Kidney (tissue), 14 donors: ENCODE results near the gene EIF4ENIF1. TPM values are rescaled to one million over a fixed set of nuclear protein-coding genes. Genes with fewer than 3 reads are reported as not detected.

Experiments
- DNase-seq, 5 donors: peaks; one replicate each; pipeline ENCODE4 v3.0.0-alpha.2; 2013 to 2020
- FAIRE-seq: peaks from 2 replicates; lab custom pipeline; 2012; peaks lifted over from hg19 to GRCh38; lab: Jason Lieb, UNC
- H3K27ac ChIP-seq, 2 donors: one replicate each; pipeline ENCODE4 v1.7.0; 2013; ENCODE audit warnings: low read depth in 2 of 2, low read length in 2 of 2, inconsistent platforms in 1 of 2
- H3K27me3 ChIP-seq: one replicate; pipeline ENCODE4 v1.7.1; 2013; ENCODE audit warnings: low read length, inconsistent platforms; ENCODE audit not compliant: control insufficient read depth, insufficient read depth
- H3K36me3 ChIP-seq, 3 donors: one replicate each; pipeline versions ENCODE4 v1.7.0 to v1.7.1; 2013; ENCODE audit warnings: low read length in 3 of 3, control low read depth in 1 of 3, inconsistent platforms in 1 of 3; ENCODE audit not compliant: insufficient read depth in 3 of 3, control insufficient read depth in 2 of 3
- H3K4me1 ChIP-seq, 3 donors: one replicate each; pipeline versions ENCODE4 v1.7.0 to v1.7.1; 2013; ENCODE audit warnings: low read length in 3 of 3, inconsistent platforms in 1 of 3, low read depth in 1 of 3; ENCODE audit not compliant: control insufficient read depth in 2 of 3, insufficient read depth in 2 of 3
- H3K4me3 ChIP-seq, 3 donors: one replicate each; pipeline versions ENCODE4 v1.7.0 to v1.8.1; 2013; ENCODE audit warnings: low read length in 3 of 3, control low read depth in 1 of 3, inconsistent platforms in 1 of 3
- H3K9ac ChIP-seq, 3 donors: one replicate each; pipeline versions ENCODE4 v1.7.0 to v1.7.1; 2013; ENCODE audit warnings: low read length in 3 of 3, control low read depth in 1 of 3, inconsistent platforms in 1 of 3
- H3K9me3 ChIP-seq, 3 donors: one replicate each; pipeline versions ENCODE4 v1.7.0 to v1.7.1; 2013; ENCODE audit warnings: low read length in 3 of 3, control low read depth in 1 of 3, inconsistent platforms in 1 of 3; ENCODE audit not compliant: control insufficient read depth in 2 of 3, insufficient read depth in 1 of 3
- intact Hi-C: fragments of 100-400 bp; cut with DNase I; formaldehyde crosslinking; loops from one replicate; pipeline ENCODE4 v1.11.1; 2022
- polyA plus RNA-seq: library from polyadenylated mRNA; stranded (reverse); fragments of 350-450 nt; fragmentation: Illumina TruSeq; extraction: RNeasy Lipid Tissue Mini Kit (QIAGEN cat#74804); gene quantifications from one replicate; pipeline ENCODE4 v1.2.3, GENCODE V29; 2014; ENCODE audit warnings: low read depth, low replicate concordance; ENCODE audit not compliant: insufficient read depth
- total RNA-seq: library from RNA; stranded (reverse); fragmentation: NEBNext Ultra II Directional; extraction: Animal tissue kit (Norgen Biotek cat#: 25700); gene quantifications from one replicate; pipeline ENCODE4 v1.2.1, GENCODE V29; 2021
- TF ChIP-seq, protein P1 (sequence below): IDR thresholded peaks from 3 replicates; pipeline ENCODE4 v1.5.1; 2012; ENCODE audit warnings: mild to moderate bottlenecking, moderate library complexity, borderline replicate concordance; ENCODE audit not compliant: insufficient read depth; ENCODE audit errors: extremely low read depth
- donor health status: control.
- donor health status: control.
- donor health status: control.
- donor health status: control.
- donor health status: control.
- donor health status: DM: yes; HTN: yes; CAD: no.
- donor health status: Normal renal cell carcinoma (clear cell type).

EIF4ENIF1 gene
- total and polyA plus RNA-seq, 2 donors from 2014 or later = 13.8 to 39.1 TPM

DNA sequence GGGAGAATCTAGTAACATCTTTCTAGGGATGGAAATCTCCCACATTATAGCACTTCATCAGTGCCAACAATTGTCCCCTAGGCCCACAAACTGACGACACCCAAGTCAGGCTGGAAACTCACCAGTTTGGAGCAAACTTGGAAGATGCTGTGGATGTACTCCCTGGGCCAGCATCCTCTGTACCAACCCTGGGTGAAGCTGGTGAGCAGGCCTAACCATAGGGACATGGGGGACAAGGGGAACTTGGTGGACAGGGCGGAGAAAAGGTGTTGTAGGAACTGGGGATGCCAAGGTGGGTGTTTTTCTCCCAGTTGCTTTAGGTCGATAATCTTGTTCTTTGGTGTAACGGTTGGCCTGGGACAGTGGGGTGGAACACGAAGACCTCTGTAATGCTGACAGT is 48.0 kb downstream of the EIF4ENIF1 start:
- H3K27me3 ChIP-seq = no peaks in the 10 kb centered on the region
- H3K4me3 ChIP-seq = no peak overlapping the region
- TF ChIP-seq, protein P1, sequence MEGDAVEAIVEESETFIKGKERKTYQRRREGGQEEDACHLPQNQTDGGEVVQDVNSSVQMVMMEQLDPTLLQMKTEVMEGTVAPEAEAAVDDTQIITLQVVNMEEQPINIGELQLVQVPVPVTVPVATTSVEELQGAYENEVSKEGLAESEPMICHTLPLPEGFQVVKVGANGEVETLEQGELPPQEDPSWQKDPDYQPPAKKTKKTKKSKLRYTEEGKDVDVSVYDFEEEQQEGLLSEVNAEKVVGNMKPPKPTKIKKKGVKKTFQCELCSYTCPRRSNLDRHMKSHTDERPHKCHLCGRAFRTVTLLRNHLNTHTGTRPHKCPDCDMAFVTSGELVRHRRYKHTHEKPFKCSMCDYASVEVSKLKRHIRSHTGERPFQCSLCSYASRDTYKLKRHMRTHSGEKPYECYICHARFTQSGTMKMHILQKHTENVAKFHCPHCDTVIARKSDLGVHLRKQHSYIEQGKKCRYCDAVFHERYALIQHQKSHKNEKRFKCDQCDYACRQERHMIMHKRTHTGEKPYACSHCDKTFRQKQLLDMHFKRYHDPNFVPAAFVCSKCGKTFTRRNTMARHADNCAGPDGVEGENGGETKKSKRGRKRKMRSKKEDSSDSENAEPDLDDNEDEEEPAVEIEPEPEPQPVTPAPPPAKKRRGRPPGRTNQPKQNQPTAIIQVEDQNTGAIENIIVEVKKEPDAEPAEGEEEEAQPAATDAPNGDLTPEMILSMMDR = no peak
- no peaks in the 10 kb centered on the region for H3K4me1 ChIP-seq
- DNase-seq = no peak
- H3K36me3 ChIP-seq = peaks cover 10 to 56% (median 48%) of the 10 kb centered on the region in 3 donors
- intact Hi-C loops = no loop called here
- no peak overlapping the region for H3K27ac ChIP-seq
- no peaks in the 10 kb centered on the region for H3K9me3 ChIP-seq
- no peak for FAIRE-seq
- H3K9ac ChIP-seq = no peak overlapping the region

DNA sequence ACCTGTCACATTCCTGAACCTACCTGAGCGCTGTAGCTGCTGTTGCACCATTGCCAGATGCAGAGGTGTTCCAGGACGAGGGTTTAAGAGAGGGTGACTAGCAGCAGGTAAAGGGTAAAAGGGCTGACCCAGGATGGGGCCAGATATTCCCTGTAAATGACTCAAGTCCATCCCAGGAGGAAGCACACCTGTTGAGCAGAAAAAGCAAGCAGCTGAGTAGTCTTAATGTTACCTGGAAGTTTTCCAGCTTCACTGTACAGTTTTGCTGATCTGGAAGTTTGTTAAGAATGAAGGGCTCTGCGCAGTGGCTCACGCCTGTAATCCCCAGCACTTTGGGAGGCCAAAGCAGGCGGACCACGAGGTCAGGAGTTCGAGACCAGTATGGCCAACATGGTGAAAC is 49.0 kb downstream of the EIF4ENIF1 start:
- H3K4me1 ChIP-seq = no peaks in the 10 kb centered on the region
- peaks cover 13 to 61% (median 58%) of the 10 kb centered on the region in 3 donors for H3K36me3 ChIP-seq
- no peak overlapping the region for H3K4me3 ChIP-seq
- intact Hi-C loops = no loop called here
- H3K27ac ChIP-seq = no peak overlapping the region
- FAIRE-seq (no peak), DNase-seq (no peak)
- TF ChIP-seq, protein P1 = no peak
- H3K9ac ChIP-seq = no peak overlapping the region
- H3K27me3 ChIP-seq = no peaks in the 10 kb centered on the region
- no peaks in the 10 kb centered on the region for H3K9me3 ChIP-seq

DNA sequence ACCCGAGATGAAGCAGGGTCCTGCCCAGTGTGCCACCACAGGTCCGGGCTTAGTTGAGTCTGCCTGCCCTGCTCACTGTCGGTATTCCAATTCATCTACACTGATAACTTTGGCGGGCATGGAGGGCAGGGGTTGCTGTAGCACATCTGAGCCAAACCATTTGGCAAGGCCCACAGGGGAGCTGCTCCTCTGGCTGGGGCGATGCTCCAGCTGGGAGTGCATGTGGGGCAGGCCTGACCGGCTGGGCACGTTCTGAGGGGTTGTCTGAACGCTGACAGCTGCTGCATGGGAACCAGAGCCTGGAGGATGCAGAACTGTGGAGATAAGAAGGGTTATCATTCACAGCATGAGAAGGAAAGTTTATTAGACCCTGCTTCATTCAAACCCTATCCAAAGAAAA is 49.8 kb downstream of the EIF4ENIF1 start:
- DNase-seq = no peak
- H3K9me3 ChIP-seq = no peaks in the 10 kb centered on the region
- TF ChIP-seq, protein P1 = no peak
- H3K36me3 ChIP-seq = peaks cover 11 to 61% (median 56%) of the 10 kb centered on the region in 3 donors
- H3K4me1 ChIP-seq = no peaks in the 10 kb centered on the region
- H3K27me3 ChIP-seq = no peaks in the 10 kb centered on the region
- no peak overlapping the region for H3K27ac ChIP-seq
- H3K9ac ChIP-seq = no peak overlapping the region
- H3K4me3 ChIP-seq = no peak overlapping the region
- FAIRE-seq = no peak
- intact Hi-C loops = no loop called here

DNA sequence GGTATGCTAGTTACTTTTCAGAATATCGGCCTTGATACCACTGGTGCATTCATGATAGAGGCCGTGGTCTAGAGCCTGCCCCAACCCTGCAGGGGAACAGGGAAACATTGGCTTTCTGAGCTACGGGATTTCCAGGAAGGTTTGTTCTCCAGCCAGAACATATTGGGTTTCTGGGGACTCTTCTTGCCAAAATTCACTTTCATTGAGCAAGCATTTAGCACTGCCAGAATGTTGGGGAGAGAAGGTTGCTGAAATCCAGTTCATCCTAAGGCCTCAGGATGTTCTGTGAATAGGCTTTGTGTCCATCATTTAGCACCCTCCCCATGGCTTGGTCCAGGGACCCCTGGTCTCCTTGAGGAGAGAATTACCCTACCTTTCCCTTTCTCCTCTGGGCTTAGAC is 53.5 kb downstream of the EIF4ENIF1 start:
- Histone ChIP-seq H3K9ac (no peak overlapping the region), H3K4me1 (no peaks in the 10 kb centered on the region), H3K36me3 (peaks cover 15 to 54% (median 51%) of the 10 kb centered on the region in 3 donors), H3K27me3 (no peaks in the 10 kb centered on the region), H3K4me3 (no peak overlapping the region), H3K27ac (no peak overlapping the region), H3K9me3 (no peaks in the 10 kb centered on the region)
- TF ChIP-seq, protein P1 = no peak
- intact Hi-C loops = no loop called here
- DNase-seq (no peak), FAIRE-seq (no peak)
